CD4-positive, alpha-beta T cell treated with Interleukin-2 at 100 ng/mL for 4 hours (primary cell): ENCODE results near the gene TTLL8.

ENCODE experiments used
- DNase-seq: peaks from one replicate; pipeline ENCODE4 v3.0.0-alpha.2; 2020; ENCODE audit warnings: low spot score

Gene TTLL8

DNA sequence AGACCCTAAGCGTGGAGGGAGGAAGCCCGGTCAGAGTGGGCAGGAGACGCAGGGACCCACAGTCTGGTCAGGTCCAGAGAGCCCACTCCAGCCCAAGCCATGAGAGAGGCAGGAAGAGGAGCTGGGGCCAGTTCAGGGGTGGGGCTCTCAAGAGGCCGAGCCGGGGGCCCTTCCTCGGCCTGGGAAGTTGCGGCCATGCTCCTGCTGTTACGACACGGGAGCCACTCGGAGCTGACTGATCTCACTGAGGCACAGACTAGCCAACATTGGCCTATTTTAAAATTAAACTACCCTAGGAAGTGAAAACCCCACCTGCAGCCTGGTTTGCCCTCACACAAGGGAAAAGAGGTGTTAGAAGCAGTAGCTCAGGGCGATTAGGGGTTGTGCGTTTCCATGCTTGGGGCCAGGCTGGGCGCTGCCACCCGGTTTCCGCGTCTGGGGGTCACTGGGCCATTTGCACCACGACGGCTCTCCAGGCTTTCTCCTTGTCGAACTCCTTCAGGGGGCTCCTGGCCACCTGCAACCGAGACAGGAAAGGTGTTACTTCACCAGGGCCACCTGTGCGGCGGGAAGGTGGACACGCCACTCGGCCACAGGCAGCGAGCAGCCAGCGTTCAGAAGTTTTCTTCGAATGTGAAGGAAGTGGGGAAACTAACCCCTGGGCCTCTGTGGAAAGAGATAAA, 3.2 kb upstream of the TTLL8 start:
- DNase-seq = no peak

DNA sequence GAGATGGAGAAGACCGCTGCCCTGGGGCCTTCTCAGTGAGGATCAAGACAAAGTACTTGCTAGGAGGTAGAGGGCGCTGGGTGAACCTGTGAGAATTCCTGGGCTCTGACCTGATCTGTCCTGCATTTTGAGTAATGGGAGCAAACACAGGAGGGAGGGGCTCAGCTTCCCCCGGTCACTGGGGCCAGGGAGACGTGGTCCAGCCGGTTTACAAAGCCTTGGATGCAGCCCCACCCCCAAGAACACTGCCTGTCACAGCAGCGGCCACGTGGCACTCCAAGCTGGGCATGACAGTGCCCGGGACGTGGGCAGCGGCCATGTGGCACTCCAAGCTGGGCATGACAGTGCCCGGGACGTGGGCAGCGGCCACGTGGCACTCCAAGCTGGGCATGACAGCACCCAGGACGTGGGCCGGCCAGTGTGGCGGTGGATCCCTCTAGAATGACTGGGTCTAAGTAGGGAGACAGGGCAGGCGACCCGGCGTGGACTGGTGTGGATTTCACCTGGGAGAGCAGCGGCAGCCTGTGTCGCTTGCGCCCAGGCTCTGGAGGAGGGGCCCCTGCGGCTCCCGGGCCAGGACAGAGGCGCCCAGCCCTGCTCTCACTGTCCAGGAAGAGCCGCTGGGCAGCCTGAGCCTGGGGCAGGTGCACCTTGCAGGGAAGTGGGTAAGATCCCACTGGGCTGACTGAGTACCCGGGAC, 2.5 kb upstream of the TTLL8 start:
- DNase-seq = no peak

DNA sequence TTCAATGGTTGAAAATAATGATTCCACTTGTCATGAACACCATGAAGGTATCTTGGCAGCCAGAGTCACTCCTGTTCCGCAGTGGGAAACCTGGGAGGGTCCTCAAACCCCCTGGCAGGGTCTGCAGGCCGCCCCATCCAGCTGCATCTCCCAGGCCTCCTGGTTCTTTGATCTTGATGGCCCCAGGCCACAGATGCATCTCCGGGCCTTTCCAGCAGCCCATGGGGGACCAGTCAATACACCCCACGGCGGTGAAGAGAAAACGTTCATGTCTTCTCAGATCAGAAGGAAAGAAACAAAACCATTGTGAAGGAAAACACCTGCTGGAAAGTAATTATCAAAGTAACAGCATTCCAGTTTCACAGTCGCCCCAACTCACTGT, 1.8 kb upstream of the TTLL8 start:
- DNase-seq = no peak

DNA sequence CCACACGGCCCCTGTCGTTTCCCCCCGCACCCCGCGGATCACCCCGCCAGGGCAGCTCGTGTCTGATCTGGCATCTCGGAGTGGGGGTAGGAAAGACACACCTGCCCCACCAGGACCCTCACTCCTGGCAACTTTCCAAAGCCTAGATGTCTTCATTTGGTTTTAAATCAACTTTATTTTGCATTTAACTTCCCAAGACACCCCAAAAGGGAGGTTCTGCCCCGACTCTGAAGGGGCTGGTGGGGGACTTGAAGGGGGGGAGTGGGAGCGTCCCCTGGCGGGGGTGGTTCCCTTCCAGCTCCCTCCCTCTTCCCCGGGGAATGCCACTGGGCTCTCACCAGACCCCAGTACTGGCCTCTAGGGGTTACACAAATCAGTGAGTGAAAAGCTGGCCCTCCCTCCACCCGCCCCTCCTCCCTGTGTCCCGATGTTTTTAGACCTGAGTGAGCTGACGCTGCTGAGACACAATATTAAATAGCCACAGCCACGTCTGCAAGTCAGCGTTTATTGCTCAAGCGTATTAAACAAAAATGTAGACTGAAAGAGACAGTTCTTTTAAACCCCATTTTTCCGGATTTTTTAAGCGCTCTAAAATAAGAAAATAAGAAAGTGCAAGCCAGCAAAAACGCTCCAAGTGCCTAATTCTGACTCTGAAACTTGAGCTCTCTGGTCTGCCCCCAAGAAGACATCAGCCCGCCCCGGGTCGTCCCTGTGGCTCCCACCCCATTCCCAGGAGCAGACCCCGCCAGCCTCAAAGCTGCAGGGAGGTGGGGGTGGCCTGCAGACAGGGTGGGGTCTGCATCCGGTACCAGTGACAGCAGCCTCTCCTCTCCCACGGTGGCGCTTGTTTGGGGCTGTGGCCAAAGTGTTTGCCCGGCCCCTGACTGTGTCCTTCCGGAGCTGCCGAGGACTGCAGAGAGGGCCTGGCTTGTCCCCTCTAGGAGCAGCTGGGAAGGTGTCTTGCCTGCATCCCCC, 1.1 kb upstream of the TTLL8 start:
- DNase-seq = no peak

DNA sequence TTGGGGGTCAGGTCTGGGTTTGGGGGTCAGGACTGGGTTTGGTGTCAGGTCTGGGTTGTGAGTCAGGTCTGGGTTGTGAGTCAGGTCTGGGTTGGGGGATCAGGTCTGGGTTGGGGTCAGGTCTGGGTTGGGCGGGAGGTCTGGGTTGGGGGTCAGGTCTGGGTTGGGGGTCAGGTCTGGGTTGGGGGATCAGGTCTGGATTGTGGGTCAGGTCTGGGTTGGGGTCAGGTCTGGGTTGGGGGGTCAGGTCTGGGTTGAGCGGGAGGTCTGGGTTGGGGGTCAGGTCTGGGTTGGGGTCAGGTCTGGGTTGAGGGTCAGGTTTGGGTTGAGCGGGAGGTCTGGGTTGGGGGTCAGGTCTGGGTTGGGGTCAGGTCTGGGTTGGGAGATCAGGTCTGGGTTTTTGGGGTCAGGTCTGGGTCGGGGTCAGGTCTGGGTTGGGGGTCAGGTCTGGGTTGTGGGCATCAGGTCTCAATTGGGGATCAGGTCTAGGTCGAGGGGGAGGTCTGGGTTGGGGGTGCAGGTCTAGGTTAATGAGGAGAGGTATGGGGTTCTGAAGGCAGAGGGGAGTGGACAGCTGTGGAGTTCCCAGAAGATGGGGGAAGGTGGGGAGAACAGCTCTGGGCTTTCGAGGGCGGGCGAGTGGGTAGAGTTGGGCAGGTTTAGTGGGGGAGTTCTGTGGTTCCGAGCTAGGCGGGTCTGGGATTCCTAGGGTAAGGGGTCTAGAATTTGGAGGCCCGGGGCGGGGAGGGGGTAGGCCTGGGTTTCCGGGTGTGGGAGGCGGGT, 629 bp downstream of the TTLL8 start:
- no peak for DNase-seq

DNA sequence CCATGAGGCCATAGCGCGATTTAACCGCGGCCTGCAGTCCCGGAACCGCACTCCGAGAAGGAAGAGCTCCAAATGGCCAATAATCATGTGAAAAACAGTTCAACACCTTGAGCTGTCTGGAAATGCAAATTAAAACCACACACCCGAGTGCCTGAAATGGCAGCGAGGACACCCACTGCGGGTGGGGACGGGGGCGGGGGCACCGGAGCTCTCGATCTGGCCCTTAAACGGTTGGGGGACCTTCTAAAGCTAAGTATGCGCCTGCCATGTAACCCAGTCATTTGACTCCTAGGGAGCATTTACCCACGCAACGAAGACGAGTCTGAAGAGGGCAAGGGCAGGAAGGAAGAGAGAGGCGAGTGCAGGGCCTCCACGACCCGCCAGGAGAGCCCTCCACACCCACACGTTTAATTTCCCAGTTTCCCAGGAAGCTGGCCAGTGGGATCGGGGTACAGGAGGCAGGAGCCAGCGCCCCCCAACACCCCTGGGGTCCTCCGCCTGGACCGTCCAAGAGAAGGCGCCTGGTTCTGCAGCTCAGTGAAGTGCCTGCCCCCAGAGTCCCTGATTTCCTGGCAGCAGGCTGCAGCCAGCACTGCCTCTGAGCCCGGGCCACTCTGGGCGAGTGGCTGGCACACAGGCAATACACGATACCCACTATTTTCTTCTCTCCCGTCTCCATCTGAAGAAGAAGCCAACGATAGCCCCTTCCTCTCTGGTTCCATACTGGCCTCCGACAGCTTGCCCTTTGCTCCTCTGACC, 1.7 kb downstream of the TTLL8 start:
- DNase-seq = no peak

DNA sequence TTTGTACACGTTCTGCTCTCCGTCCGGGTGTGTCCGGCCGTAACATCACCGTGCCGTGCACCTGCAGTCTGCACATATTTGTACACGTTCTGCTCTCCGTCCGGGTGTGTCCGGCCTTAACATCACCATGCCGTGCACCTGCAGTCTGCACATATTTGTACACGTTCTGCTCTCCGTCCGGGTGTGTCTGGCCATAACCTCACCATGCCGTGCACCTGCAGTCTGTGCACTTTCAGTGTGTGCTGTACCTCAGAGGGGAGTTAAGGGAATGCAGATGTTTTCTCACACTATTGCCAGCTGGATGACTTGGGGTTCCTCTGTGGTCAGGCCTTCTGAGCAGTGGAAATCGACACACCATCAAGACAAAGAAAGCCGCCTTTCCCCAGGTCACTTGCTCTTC, 4.2 kb downstream of the TTLL8 start:
- DNase-seq = no peak

DNA sequence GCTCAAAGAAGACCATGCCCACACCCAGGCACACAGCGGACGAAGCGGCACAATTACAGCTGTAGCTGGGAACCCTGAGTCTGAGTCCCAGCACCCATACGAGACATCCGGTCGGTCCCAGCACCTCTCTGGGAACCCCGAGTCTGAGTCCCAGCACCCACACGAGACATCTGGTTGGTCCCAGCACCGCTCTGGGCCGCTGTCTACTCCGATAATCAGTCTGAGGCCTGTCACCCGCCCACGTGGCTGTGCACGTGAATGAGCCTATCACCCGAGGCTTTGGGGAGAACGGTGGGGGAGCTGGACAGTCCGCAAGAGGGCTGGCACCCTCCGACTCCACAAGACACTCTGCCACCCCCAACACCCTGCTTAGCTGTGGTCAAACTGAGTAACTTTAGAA, 6.2 kb downstream of the TTLL8 start:
- DNase-seq = no peak

DNA sequence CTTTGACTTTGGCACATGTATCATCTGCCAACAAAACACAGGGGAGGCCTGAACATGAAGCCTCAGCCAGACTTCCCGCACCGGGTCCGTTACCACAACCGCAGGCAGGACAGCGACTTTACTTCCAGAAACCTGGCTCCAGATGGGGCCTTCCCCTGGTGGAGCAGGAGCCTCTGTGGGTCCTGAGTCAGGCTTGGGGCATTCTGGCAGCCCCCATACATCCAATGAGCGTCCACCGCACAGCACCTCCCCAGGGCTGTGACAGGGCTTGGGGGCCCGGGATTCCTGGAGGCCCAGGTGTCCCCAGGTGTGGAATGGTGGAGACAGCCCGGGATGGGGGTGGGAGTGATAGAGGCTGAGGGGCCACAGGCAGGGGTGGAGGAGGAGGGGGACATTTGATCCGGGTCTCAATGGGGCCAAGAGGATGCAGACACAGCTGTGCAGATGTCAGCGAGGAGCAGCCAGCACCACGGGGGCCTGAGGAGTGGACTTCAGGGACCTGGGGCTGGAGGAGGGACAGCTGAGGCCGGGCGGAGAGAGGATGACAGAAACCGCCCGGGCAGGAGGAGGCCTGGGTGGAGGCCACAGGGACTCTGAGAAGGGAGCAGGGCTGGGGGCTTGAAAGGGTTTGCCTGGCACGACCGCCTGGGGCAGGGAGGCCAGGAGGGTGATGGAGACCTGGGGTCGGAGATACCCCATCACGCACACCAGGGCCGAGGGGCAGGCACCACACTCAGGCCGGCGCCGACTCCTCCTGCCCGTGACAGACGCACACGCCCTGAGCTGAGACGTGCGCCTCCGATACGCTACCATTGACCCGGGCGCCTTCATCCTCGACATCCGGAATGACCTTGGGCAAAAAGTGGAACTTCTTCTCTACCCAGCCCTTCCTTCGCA, 8.6 kb downstream of the TTLL8 start:
- no peak for DNase-seq

DNA sequence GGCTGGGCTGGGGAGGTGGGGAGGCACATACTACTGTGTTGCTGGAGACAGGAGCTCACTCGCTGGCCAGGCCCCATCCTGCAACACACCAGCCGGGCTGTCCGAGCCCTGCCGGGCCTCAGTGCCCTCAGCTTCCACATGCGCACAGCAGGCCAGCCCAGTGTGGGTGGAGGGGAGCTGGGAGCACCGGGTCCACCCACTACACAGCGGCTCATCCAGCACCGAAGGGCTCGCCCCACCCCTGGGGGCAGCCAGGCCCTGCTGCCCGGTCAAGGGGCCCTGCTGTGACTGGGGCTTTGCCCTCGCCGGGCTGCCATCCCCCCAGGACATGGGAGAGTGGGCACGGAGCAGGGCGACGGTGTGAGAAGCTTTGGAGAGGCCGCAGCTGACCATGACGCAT, 9.3 kb downstream of the TTLL8 start:
- DNase-seq = no peak

DNA sequence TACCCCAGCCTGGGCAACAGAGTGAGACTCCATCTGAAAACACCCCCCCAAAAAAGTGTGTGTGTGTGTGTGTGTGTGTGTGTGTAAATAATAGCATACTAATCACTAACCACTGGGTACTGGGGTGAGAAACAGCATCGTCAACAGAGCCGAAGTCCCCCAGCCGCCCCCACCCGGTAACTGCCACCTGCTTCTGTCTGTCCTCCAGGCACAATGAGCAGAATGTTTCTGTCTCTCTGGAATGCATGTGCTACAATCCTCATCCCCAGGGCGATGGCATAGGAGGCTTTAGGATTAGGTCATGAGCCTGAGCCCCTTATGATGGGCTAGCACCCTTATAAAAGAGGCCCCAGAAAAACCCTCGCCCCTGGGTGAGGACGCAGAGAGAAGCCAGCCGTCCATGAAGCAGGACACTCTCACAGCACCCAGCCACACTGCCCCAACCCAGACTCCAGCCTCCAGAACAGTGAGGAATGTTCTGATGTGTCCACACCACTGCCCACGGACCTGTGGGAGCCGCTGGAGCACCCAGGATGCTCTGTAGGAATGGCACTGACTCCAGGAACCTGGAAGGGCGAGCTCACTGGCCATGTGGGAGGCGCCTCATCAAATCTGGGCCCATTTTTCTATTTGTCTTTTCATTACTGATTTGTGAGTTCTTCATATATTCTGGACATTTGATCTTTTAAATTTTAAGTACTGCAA, 9.9 kb downstream of the TTLL8 start:
- no peak for DNase-seq

DNA sequence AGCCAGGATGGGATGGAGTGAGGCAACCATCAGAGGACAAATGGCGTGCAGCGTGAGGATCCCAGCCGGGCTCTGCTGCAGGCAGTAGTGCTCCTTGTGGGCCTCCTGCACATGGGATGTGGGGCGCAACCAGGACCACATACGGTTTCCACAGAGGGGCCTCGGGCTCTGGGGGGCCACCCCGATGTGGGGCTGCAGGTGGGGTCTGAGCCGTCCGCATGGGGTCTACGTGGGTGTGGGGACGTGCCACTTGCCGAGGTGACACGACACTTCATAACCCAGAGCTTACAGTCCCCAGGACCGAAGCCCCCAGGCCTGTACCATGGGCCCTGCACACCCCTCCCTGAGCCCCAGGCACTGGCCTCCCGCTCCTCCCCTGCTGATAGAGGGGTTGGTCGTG, 10.8 kb downstream of the TTLL8 start:
- no peak for DNase-seq

DNA sequence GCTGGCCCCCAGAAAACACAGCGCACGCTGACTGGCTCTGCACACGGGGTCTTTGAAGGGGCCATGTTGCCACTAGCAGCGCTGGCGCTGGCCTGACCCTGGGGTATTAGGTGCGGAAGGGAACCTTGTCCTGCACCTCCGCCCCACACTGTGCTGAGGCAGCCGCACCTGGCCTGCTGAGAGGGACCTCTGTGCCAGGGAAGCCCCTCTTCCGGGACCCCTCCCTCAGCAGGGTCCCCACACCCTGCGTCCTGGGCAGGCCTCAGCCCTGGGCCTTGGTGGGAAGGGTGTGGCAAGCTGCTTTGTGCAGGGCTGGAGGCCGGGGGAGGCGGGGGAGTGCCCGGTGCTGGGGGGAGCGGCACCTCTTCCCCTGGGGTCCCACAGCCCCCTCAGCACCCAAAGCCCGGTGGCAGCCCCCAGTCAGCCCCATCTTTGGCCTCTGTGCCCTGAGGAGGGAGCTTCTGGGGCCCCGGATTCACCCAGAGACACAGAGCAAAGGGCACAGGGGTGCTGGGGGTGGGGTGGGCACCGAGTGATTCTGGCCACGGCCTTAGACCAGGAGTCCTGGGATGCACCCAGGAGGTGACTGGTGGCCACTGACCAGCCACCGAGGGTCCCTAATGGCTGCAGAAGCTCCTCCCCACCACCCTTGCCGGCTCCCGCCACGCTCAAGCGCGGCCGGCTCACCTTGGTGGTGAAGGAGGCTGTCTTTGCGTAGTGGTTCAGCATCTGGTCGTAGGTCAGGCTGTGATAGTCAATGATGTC, 11.4 kb downstream of the TTLL8 start:
- no peak for DNase-seq

DNA sequence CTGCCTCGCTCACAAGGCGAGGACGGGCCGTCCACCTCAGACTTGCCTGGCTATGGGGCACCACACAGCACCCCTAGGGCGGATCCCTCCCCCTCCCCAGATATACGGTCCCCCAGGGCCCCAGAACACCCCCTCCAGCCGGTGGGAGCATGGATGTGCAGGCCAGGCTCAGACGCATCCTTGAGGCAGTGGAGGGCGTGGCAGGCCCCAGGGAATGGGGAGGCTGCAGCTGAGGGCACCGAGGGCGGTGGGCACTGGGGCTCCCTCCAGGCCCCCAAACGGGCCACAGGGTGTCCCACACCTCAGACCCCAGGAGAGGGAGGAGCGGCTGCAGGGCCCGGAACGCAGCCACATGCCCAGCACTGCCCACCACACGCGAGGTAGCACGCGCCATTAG, 12.1 kb downstream of the TTLL8 start:
- DNase-seq = no peak

DNA sequence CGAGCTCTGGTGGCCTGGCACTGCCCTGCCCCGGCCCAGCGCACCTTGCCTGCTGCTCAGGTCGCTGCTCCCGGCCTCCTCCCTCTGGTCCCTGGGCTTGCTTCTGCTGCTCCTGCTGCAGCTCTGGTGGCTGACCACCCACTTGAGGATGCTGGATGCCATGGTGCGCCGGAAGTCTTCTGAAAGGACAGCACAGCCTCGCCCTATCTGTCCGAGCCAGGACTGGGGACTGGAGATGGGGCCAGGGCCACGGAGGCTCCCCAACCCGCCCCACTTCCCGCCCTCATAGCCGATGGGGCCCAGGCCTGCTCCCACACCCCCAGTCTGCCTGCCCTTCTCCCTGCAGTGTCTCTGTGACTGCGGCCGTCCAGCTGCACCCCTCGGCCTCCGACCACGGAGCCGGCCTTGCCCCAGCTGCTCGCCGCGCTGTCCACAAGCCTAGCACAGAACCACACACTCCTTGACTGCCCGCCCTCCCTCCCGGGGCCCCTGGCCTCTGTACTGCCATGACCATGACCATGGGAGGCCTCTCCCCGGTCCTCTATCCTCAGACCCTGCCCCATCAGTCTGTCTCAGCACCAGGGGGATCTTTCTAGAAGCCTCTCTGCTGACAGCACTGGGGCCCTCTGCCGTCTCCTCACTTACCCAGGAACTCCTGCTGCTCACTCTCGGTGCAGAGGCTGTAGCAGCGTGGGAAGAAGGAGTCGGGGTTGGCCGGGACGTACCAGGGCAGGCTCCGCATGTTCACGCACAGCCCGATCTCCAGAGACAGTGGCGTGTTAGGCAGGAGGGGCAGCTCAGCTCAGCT, 12.7 kb downstream of the TTLL8 start:
- DNase-seq = no peak

DNA sequence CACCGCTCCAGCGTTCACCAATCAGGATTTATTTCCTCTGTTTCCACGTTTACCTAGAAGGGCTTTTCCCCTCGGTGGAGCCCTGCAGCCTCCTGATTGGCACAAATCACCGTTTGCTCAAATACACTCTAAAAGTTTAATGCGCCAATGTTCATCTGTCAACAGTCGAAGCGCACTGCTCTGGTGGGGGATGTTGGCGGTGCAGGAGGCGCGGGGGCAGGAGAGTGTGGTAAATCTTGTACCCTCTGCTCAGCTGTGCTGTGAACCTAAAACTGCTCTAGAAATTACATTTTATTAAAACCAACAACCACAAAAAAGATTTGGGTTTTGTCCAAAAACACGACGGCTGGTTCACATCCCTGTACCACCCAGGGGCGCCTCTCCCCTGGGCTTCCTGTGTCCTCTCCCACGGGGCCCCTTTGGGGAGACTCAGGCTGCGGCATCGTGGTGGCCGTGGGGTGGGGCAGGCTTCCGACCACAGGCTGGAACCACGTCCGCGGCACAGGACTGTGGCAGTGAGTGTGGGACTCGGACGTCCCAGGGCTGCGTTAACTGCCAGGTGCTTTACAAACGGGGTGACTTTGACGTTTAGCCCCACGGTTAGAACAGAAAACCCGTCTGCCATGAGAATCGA, 13.5 kb downstream of the TTLL8 start:
- DNase-seq = no peak

DNA sequence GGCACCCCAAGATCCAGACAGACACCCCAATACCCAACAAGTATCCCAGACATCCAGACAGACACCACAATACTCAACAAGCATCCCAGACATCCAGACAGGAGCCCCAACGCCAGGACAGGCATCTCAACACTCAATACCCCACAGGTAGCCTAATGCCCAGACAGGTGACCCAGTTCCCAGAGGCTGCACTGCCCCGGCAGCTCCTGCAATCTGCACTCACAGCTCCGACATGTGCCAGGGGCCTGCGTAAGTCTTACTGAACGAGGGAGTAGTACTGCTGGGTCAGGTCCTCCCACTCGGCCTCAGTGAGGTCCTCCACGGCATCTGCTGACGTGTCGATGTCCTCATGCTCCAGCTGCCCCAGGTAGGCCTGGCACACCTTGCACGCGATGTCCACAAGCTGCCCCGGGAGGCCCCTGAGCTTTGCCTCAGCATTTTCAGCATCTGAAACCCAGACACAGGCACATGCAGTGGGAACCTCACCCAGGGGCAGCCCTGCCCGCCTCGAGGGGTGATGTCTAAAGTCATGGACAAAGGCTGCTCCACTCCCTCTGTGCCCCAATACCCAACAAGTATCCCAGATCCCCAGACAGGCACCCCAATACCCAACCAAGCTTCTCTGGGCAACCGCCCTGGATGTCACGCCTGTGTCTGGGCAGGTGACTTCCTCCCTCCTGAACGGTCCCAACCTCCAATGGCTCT, 16.6 kb downstream of the TTLL8 start:
- no peak for DNase-seq
